GM12801 (cell line): Measurements from ENCODE around the gene ISM1.

Source experiments
- CTCF ChIP-seq: IDR thresholded peaks from one replicate; pipeline ENCODE4 v1.5.1; 2011; ENCODE audit warnings: control low read depth; ENCODE audit not compliant: insufficient read length; ENCODE audit errors: extremely low read depth

ISM1 gene

GRCh38 chr20:13250251-13250650 lies 29.2 kb downstream of the ISM1 start:
- no peak for TF ChIP-seq CTCF

- no peak for TF ChIP-seq CTCF
Observed at GRCh38 chr20:13251106-13251903, 30.2 kb downstream of the ISM1 start.

- no peak for TF ChIP-seq CTCF
Observed at GRCh38 chr20:13251904-13252297, 30.8 kb downstream of the ISM1 start.

GRCh38 chr20:13255356-13255755 lies 34.3 kb downstream of the ISM1 start:
- TF ChIP-seq CTCF: no peak

GRCh38 chr20:13256606-13257005 lies 35.5 kb downstream of the ISM1 start:
- TF ChIP-seq CTCF: no peak

- TF ChIP-seq CTCF: no peak
Observed at GRCh38 chr20:13259921-13260320, 38.8 kb downstream of the ISM1 start.

- TF ChIP-seq CTCF: no peak
Observed at GRCh38 chr20:13260650-13261279, 39.7 kb downstream of the ISM1 start.
